HepG2 (cell line): Measurements from ENCODE around the gene CDH8. TPM values are rescaled to one million over a fixed set of nuclear protein-coding genes. Genes with fewer than 3 reads are reported as not detected.

ENCODE experiments used
- ATAC-seq: fragments of 200-7000 bp; cut with Tn5 transposase; 3 replicates; pipeline ENCODE4 v1.9.1; 2020; ENCODE audit warnings: mild to moderate bottlenecking, moderate library complexity
- BruUV-seq: library from RNA; stranded (reverse); fragments of 400-500 nt; replicated peaks from 2 replicates; lab custom pipeline; 2021; lab: Mats Ljungman, UMichigan
- CTCF ChIA-PET: fragments of 300-600 bp; formaldehyde crosslinking; extraction: SDS; loops from one replicate; lab custom pipeline; 2021; ENCODE audit warnings: low total read pairs, inconsistent platforms, low intra/inter-chr PET ratio; lab: Yijun Ruan, JAX
- POLR2A ChIA-PET: fragments of 350-600 bp; sonication (Branson Sonifier 250); formaldehyde crosslinking; loops from one replicate; lab custom pipeline; 2020; ENCODE audit warnings: antibody characterized with exemption, inconsistent platforms; lab: Yijun Ruan, JAX
- DNase-seq: peaks from one replicate; pipeline ENCODE4 v3.0.0-alpha.2; 2015; ENCODE audit warnings: low spot score
- FAIRE-seq: peaks from 3 replicates; lab custom pipeline; 2011; peaks lifted over from hg19 to GRCh38; lab: Jason Lieb, UNC
- H2AFZ ChIP-seq: one replicate; pipeline ENCODE4 v1.6.1; 2011; ENCODE audit warnings: low read length, inconsistent platforms
- H3K27ac ChIP-seq: fragments of 300-600 bp; 3 replicates; pipeline ENCODE4 v1.8.0; 2011; ENCODE audit warnings: mixed run types, mild to moderate bottlenecking, mixed read lengths, low read length, inconsistent platforms; ENCODE audit not compliant: insufficient read depth; ENCODE audit errors: extremely low read length
- H3K27me3 ChIP-seq, 2 experiments: fragments of 200-600 bp in 1 of 2; 2 replicates in 1 of 2; 3 replicates in 1 of 2; pipeline versions ENCODE4 v1.6.0 to v1.8.0; 2011; ENCODE audit warnings: low read length in 2 of 2, mild to moderate bottlenecking in 2 of 2, moderate library complexity in 2 of 2, inconsistent platforms in 1 of 2; ENCODE audit not compliant: insufficient read depth in 2 of 2, control insufficient read depth in 1 of 2
- H3K36me3 ChIP-seq, 2 experiments: fragments of 200-600 bp in 1 of 2; replicated peaks in 1 of 2; 2 replicates in 1 of 2; 3 replicates in 1 of 2; pipeline versions ENCODE4 v1.5.1 to v1.8.0; 2011; ENCODE audit warnings: low read length in 2 of 2, inconsistent platforms in 1 of 2; ENCODE audit not compliant: insufficient read depth in 2 of 2, control insufficient read depth in 1 of 2
- H3K4me1 ChIP-seq: 2 replicates; pipeline ENCODE4 v1.5.1; 2012; ENCODE audit warnings: low read length, inconsistent platforms; ENCODE audit not compliant: insufficient read depth
- H3K4me2 ChIP-seq: 2 replicates; pipeline ENCODE4 v1.6.0; 2011; ENCODE audit warnings: low read depth, low read length, inconsistent platforms
- H3K4me3 ChIP-seq, 3 experiments: fragments of 200-600 bp in 1 of 3; sonication (generic), shearing (Covaris generic) in 1 of 3; replicated peaks in 1 of 3; 2 replicates each; pipeline ENCODE4 v1.5.1; 2011 to 2016; ENCODE audit warnings: low read length in 3 of 3, inconsistent platforms in 2 of 3, low read depth in 2 of 3, mild to moderate bottlenecking in 2 of 3, control low read depth in 1 of 3, mixed read lengths in 1 of 3; ENCODE audit not compliant: insufficient read depth in 1 of 3
- H3K79me2 ChIP-seq: one replicate; pipeline ENCODE4 v1.6.1; 2011; ENCODE audit warnings: low read length, inconsistent platforms; ENCODE audit not compliant: insufficient read depth
- H3K9ac ChIP-seq: 2 replicates; pipeline ENCODE4 v1.6.0; 2011; ENCODE audit warnings: mild to moderate bottlenecking, low read depth, low read length, inconsistent platforms; ENCODE audit not compliant: insufficient read depth
- H3K9me3 ChIP-seq: 2 replicates; pipeline ENCODE4 v1.5.1; 2012; ENCODE audit warnings: mild to moderate bottlenecking, low read length
- H4K20me1 ChIP-seq: 2 replicates; pipeline ENCODE4 v1.6.0; 2011; ENCODE audit warnings: inconsistent platforms, mild to moderate bottlenecking, low read length, moderate library complexity; ENCODE audit not compliant: insufficient read depth
- ATAD3A ChIP-seq: sonication (generic); formaldehyde crosslinking; IDR thresholded peaks from 2 replicates; pipeline ENCODE4 v1.4.0; 2020; ENCODE audit warnings: missing genetic modification reagents
- CEBPB ChIP-seq: IDR thresholded peaks from 2 replicates; pipeline ENCODE4 v1.6.1; 2011; ENCODE audit warnings: low read depth, low read length, improper control_type of control experiment, borderline replicate concordance
- FOXA3 ChIP-seq: IDR thresholded peaks from 2 replicates; pipeline ENCODE4 v1.6.1; 2016; ENCODE audit warnings: missing genetic modification reagents, missing compliant biosample characterization
- FOXJ3 ChIP-seq: sonication (generic); formaldehyde crosslinking; IDR thresholded peaks from 2 replicates; pipeline ENCODE4 v1.4.0; 2020; ENCODE audit warnings: missing genetic modification reagents, mild to moderate bottlenecking, borderline replicate concordance
- FUBP1 ChIP-seq: sonication (generic); formaldehyde crosslinking; IDR thresholded peaks from 2 replicates; pipeline ENCODE4 v1.5.1; 2020; ENCODE audit warnings: missing genetic modification reagents, mild to moderate bottlenecking, borderline replicate concordance
- HMG20A ChIP-seq: IDR thresholded peaks from 2 replicates; pipeline ENCODE4 v1.6.1; 2016; ENCODE audit warnings: borderline replicate concordance
- KLF11 ChIP-seq: IDR thresholded peaks from 2 replicates; pipeline ENCODE4 v1.6.1; 2016; ENCODE audit warnings: missing compliant biosample characterization
- PTBP1 ChIP-seq: fragments of 200-400 bp; formaldehyde crosslinking; IDR thresholded peaks from 2 replicates; pipeline ENCODE4 v1.6.1; 2018; ENCODE audit warnings: low read length, low read depth; ENCODE audit not compliant: poor library complexity, severe bottlenecking
- REL ChIP-seq: sonication (generic); formaldehyde crosslinking; conservative IDR thresholded peaks from 2 replicates; pipeline ENCODE4 v1.8.0; 2022; ENCODE audit warnings: mild to moderate bottlenecking, missing genetic modification reagents, moderate library complexity
- REPIN1 ChIP-seq: sonication (generic); formaldehyde crosslinking; IDR thresholded peaks from 2 replicates; pipeline ENCODE4 v1.8.0; 2022; ENCODE audit warnings: missing genetic modification reagents, low read depth, mild to moderate bottlenecking, borderline replicate concordance
- RFX1 ChIP-seq: fragments of 450-650 bp; IDR thresholded peaks from 2 replicates; pipeline ENCODE4 v1.6.1; 2017
- SMAD9 ChIP-seq: sonication (generic); formaldehyde crosslinking; IDR thresholded peaks from 2 replicates; pipeline ENCODE4 v1.5.1; 2020; ENCODE audit warnings: mild to moderate bottlenecking, missing genetic modification reagents
- SPEN ChIP-seq: sonication (generic); formaldehyde crosslinking; IDR thresholded peaks from 2 replicates; pipeline ENCODE4 v1.5.1; 2020; ENCODE audit warnings: low read depth, mild to moderate bottlenecking, missing genetic modification reagents
- SRF ChIP-seq: IDR thresholded peaks from 2 replicates; pipeline ENCODE4 v1.6.1; 2011; ENCODE audit warnings: mild to moderate bottlenecking, low read depth, low read length, moderate library complexity
- U2AF1 ChIP-seq: fragments of 200-400 bp; formaldehyde crosslinking; optimal IDR thresholded peaks from 2 replicates; pipeline ENCODE3; 2017; ENCODE audit warnings: mild to moderate bottlenecking, low read depth, low read length
- ZBTB8A ChIP-seq: sonication (generic); formaldehyde crosslinking; IDR thresholded peaks from 2 replicates; pipeline ENCODE4 v1.4.0; 2020; ENCODE audit warnings: mild to moderate bottlenecking, low read depth, missing genetic modification reagents, borderline replicate concordance
- ZC3H13 ChIP-seq: sonication (generic); formaldehyde crosslinking; IDR thresholded peaks from 2 replicates; pipeline ENCODE4 v1.8.1; 2023; ENCODE audit warnings: mild to moderate bottlenecking, missing genetic modification reagents, moderate library complexity
- ZNF333 ChIP-seq: sonication (generic); formaldehyde crosslinking; IDR thresholded peaks from 2 replicates; pipeline ENCODE4 v1.4.0; 2020; ENCODE audit warnings: mild to moderate bottlenecking, missing genetic modification reagents, borderline replicate concordance
- ZNF33B ChIP-seq: sonication (generic); formaldehyde crosslinking; IDR thresholded peaks from 2 replicates; pipeline ENCODE4 v1.5.1; 2020; ENCODE audit warnings: mild to moderate bottlenecking, missing genetic modification reagents
- WGBS: methylation state at CpG from one replicate; pipeline ENCODE4 v1.1.6; 2017; ENCODE audit warnings: low lambda C conversion rate; 5-methylcytosine and 5-hydroxymethylcytosine counted together
- in situ Hi-C: cut with HindIII; loops from 2 replicates; pipeline ENCODE4 v1.10.0; 2017; ENCODE audit warnings: low pct_unique_long_range_greater_than_20kb; ENCODE audit not compliant: extremely low pct_ligation_motif_present
- intact Hi-C: fragments of 100-400 bp; cut with micrococcal nuclease; formaldehyde crosslinking; loops from one replicate; pipeline ENCODE4 v1.10.0; 2022; ENCODE audit not compliant: unreplicated experiment
- polyA plus RNA-seq, 8 experiments: library from polyadenylated mRNA; depleted of rRNA in 3 of 8; stranded (reverse) in 7 of 8; unstranded in 1 of 8; fragments of >200 nt; fragmentation: Illumina TruSeq in 4 of 8; extraction: Trizol in 4 of 8; gene quantifications; 2 replicates each; pipeline versions ENCODE4 v1.2.1 to v1.2.3, GENCODE V29; 2011 to 2016; ENCODE audit warnings: low read depth in 4 of 8, missing spikeins in 1 of 8, mixed read lengths in 1 of 8; ENCODE audit not compliant: insufficient read depth in 1 of 8
- total RNA-seq, 5 experiments: library from RNA; depleted of rRNA; stranded (reverse); fragments of >200 nt; fragmentation: Illumina TruSeq; extraction: Trizol; gene quantifications; 2 replicates each; pipeline ENCODE4 v1.2.3, GENCODE V29; 2016; ENCODE audit warnings: low read depth in 1 of 5

The CDH8 gene
- total and polyA plus RNA-seq, 2 of the 13 experiments (the other 11 are each of a cell fraction or from before 2014, with no cell fraction given), result not detected

DNA sequence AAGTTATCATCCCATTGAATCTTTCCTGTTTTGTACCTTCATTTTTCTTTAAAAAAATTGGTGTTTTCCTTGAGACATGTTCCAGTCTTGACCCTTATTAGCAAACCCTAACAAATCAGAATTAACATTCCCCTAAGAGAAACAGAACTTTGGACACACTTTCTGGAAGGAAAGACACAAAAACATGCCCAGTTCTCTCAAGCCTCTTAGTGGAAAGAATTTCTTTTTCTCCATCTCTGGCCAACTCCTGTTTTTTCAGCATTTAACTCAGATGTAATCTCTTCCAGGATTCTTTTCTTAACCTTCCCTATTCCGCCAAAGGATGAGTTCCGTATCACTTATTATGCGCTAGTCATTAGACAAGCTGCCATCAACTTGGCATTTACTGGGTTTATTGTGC is 23.9 kb upstream of the CDH8 start:
- Histone ChIP-seq H3K4me1 (no peaks in the 10 kb centered on the region), H3K79me2 (no peaks in the 10 kb centered on the region), H4K20me1 (no peaks in the 10 kb centered on the region), H2AFZ (no peak overlapping the region), H3K4me2 (no peak overlapping the region), H3K27me3 (no peaks in the 10 kb centered on the region; a peak in 1 of 5 replicates), H3K36me3 (no peaks in the 10 kb centered on the region), H3K9me3 (no peaks in the 10 kb centered on the region), H3K9ac (no peak overlapping the region), H3K4me3 (no peak overlapping the region), H3K27ac (no peak overlapping the region)
- CTCF ChIA-PET, result no interaction called here
- DNase-seq, result no peak
- FAIRE-seq, result no peak
- in situ Hi-C loops, result no loop called here
- TF ChIP-seq SPEN (CRISPR knock-in tag) (no peak), FOXJ3 (no peak), FOXA3 (CRISPR knock-in tag) (no peak), ZC3H13 (no peak), PTBP1 (no peak)
- ATAC-seq, result no peak
- WGBS, result 70% methylated on average over 3 of the region's 3 CpGs
- intact Hi-C loops, result no loop called here
- BruUV-seq, result no TSS peak
- POLR2A ChIA-PET, result no interaction called here

GRCh38 chr16:62059527-62059926 is 23.3 kb upstream of the CDH8 start:
- H3K9ac ChIP-seq, result no peak overlapping the region
- no peaks in the 10 kb centered on the region for H3K9me3 ChIP-seq
- H3K4me2 ChIP-seq, result no peak overlapping the region
- H3K79me2 ChIP-seq, result no peaks in the 10 kb centered on the region
- ChIA-PET CTCF (no interaction called here), POLR2A (no interaction called here)
- H4K20me1 ChIP-seq, result no peaks in the 10 kb centered on the region
- ATAC-seq (no peak), DNase-seq (no peak), FAIRE-seq (no peak)
- no peaks in the 10 kb centered on the region for H3K4me1 ChIP-seq
- in situ Hi-C loops, result no loop called here
- H3K36me3 ChIP-seq, result no peaks in the 10 kb centered on the region
- H3K4me3 ChIP-seq, result no peak overlapping the region
- H3K27ac ChIP-seq, result no peak overlapping the region
- H3K27me3 ChIP-seq, result no peaks in the 10 kb centered on the region
- H2AFZ ChIP-seq, result no peak overlapping the region
- intact Hi-C loops, result no loop called here
- BruUV-seq, result no TSS peak
- TF ChIP-seq SMAD9 (CRISPR knock-in tag) (no peak), HMG20A (CRISPR knock-in tag) (no peak), U2AF1 (no peak), KLF11 (CRISPR knock-in tag) (no peak), ZBTB8A (CRISPR knock-in tag) (no peak), REL (CRISPR knock-in tag) (no peak), ZNF33B (no peak), ZNF333 (CRISPR knock-in tag) (no peak), FUBP1 (CRISPR knock-in tag) (no peak), CEBPB (no peak), SRF (no peak), ATAD3A (CRISPR knock-in tag) (no peak), RFX1 (no peak), REPIN1 (CRISPR knock-in tag) (no peak)
